Thyroid gland (tissue), 4 donors: ENCODE data around the gene ATP6V1G2. TPM values are rescaled to one million over a fixed set of nuclear protein-coding genes. Genes with fewer than 3 reads are reported as not detected.
A peak's percentile ranks its signal among the peaks of the same experiment; 100 is the strongest.

Experiments used
- DNase-seq, 2 donors: peaks; one replicate each; pipeline ENCODE4 v3.0.0-alpha.2; 2019
- H3K27ac ChIP-seq, 3 donors: fragments of 200-600 bp; sonication (generic); 1 replicate in 2 of 3; 2 replicates in 1 of 3; pipeline ENCODE4 v1.5.1; 2016 to 2019; ENCODE audit warnings: mild to moderate bottlenecking in 1 of 3, moderate library complexity in 1 of 3
- H3K27me3 ChIP-seq: fragments of 200-600 bp; sonication (generic); one replicate; pipeline ENCODE4 v1.5.1; 2019
- H3K36me3 ChIP-seq, 2 donors: fragments of 200-600 bp; sonication (generic); one replicate each; pipeline ENCODE4 v1.5.1; 2016 to 2019
- H3K4me1 ChIP-seq, 2 donors: fragments of 200-600 bp; sonication (generic); one replicate each; pipeline ENCODE4 v1.5.1; 2017 to 2019
- H3K4me3 ChIP-seq, 3 donors: fragments of 200-600 bp; sonication (generic); replicated peaks in 1 of 3; 1 replicate in 2 of 3; 2 replicates in 1 of 3; pipeline ENCODE4 v1.5.1; 2016; ENCODE audit warnings: mild to moderate bottlenecking in 1 of 3
- H3K9me3 ChIP-seq: fragments of 200-600 bp; sonication (generic); one replicate; pipeline ENCODE4 v1.5.1; 2017
- CTCF ChIP-seq, 6 experiments: fragments of 200-600 bp in 3 of 6; fragments of 450-650 bp in 3 of 6; sonication (generic) in 3 of 6; IDR thresholded peaks; one replicate each; pipeline ENCODE4 v1.5.1; 2016 to 2019; ENCODE audit warnings: antibody characterized with exemption in 6 of 6, mild to moderate bottlenecking in 2 of 6, inconsistent platforms in 1 of 6, moderate library complexity in 1 of 6
- POLR2A ChIP-seq, 2 donors: fragments of 450-650 bp; IDR thresholded peaks; one replicate each; pipeline ENCODE4 v1.6.1; 2017; ENCODE audit warnings: antibody characterized with exemption in 2 of 2, mild to moderate bottlenecking in 2 of 2, moderate library complexity in 1 of 2
- WGBS, 2 donors: methylation state at CpG; one replicate each; pipeline ENCODE4 v1.1.5; 2017; 5-methylcytosine and 5-hydroxymethylcytosine counted together
- intact Hi-C: fragments of 100-400 bp; cut with DNase I; formaldehyde crosslinking; loops from one replicate; pipeline ENCODE4 v1.15.1; 2023
- total RNA-seq, 4 donors: library from RNA; depleted of rRNA; stranded (reverse); fragments of >200 nt; gene quantifications; one replicate each; pipeline ENCODE4 v1.2.3, GENCODE V29; 2016

Gene ATP6V1G2
- total RNA-seq, 4 donors from 2014 or later: 1.2 to 3.9 (median 2.6) TPM

GRCh38 chr6:31547727-31548543 lies 1.5 kb upstream of the ATP6V1G2 start:
- no peak for TF ChIP-seq POLR2A (IDR thresholded peaks at IDR 0.05)
- no peak for TF ChIP-seq CTCF (IDR thresholded peaks at IDR 0.05)
- 72 to 78% methylated on average over 18 to 24 of the region's 24 CpGs for WGBS, 2 donors
- intact Hi-C loops: loop anchor here (5.0 to 10.0 kb wide), 2 partner anchors 49 to 53 kb away; partner anchors contain the start of gene MICB
- Histone ChIP-seq H3K4me1 (peaks cover 13 to 14% of the 10 kb centered on the region in 2 donors), H3K36me3 (peaks cover 4 to 22% of the 10 kb centered on the region in 2 donors), H3K27ac (peak overlapping the region; percentile 66 to 85 (median 66)), H3K27me3 (no peaks in the 10 kb centered on the region), H3K4me3 (peak overlapping the region in 2 of 3 donors; percentile 7 to 25), H3K9me3 (no peaks in the 10 kb centered on the region)
- DNase-seq: peak in 1 of 2 donors; percentile 12

GRCh38 chr6:31546958-31547726 lies 734 bp upstream of the ATP6V1G2 start, which contains the start of gene NFKBIL1:
Gene NFKBIL1 (plus strand): TSS chr6:31547608. CDS start chr6:31547695, 87 bp downstream.
- DNase-seq: peak; percentile 96
- no peaks in the 10 kb centered on the region for H3K9me3 ChIP-seq
- WGBS, 2 donors: 0 to 1% methylated on average over 24 to 25 of the region's 25 CpGs
- H3K36me3 ChIP-seq: peaks cover 4 to 22% of the 10 kb centered on the region in 2 donors
- H3K4me1 ChIP-seq: peaks cover 17 to 18% of the 10 kb centered on the region in 2 donors
- H3K27me3 ChIP-seq: no peaks in the 10 kb centered on the region
- intact Hi-C loops: loop anchor here (5.0 to 10.0 kb wide), 2 partner anchors 50 to 52 kb away; partner anchors contain the start of gene MICB
- peak within 1 kb of the TSS in 2 of 3 donors; percentile 7 to 25 for H3K4me3 ChIP-seq
- H3K27ac ChIP-seq: peak within 1 kb of the TSS; percentile 66 to 85 (median 66)
- TF ChIP-seq CTCF (IDR thresholded peaks at IDR 0.05) (no peak), POLR2A (IDR thresholded peaks at IDR 0.05) (peak in 1 of 2 donors; percentile 68)

- WGBS, 2 donors: 77 to 79% methylated on average over 7 of the region's 7 CpGs
- Histone ChIP-seq H3K9me3 (no peaks in the 10 kb centered on the region), H3K27me3 (no peaks in the 10 kb centered on the region), H3K4me1 (peaks cover 21 to 24% of the 10 kb centered on the region in 2 donors), H3K36me3 (peaks cover 2 to 16% of the 10 kb centered on the region in 2 donors), H3K4me3 (no peak overlapping the region), H3K27ac (no peak overlapping the region)
- intact Hi-C loops: loop anchor here (5.0 to 10.0 kb wide), 2 partner anchors 50 to 52 kb away; partner anchors contain the start of gene MICB
- TF ChIP-seq POLR2A (IDR thresholded peaks at IDR 0.05) (no peak), CTCF (IDR thresholded peaks at IDR 0.05) (no peak)
- no peak for DNase-seq
Observed at GRCh38 chr6:31545291-31545690, 1.1 kb downstream of the ATP6V1G2 start.

GRCh38 chr6:31544676-31545075 lies 1.7 kb downstream of the ATP6V1G2 start:
- Histone ChIP-seq H3K27ac (no peak overlapping the region), H3K4me1 (peaks cover 28 to 30% of the 10 kb centered on the region in 2 donors), H3K36me3 (peaks cover 8 to 16% of the 10 kb centered on the region in 2 donors), H3K27me3 (no peaks in the 10 kb centered on the region), H3K4me3 (no peak overlapping the region), H3K9me3 (no peaks in the 10 kb centered on the region)
- intact Hi-C loops: loop anchor here (5.0 to 10.0 kb wide), 2 partner anchors 50 to 53 kb away; partner anchors contain the start of gene MICB
- TF ChIP-seq POLR2A (IDR thresholded peaks at IDR 0.05): no peak
- no peak for TF ChIP-seq CTCF (IDR thresholded peaks at IDR 0.05)
- DNase-seq: no peak
- WGBS, 2 donors: 85 to 89% methylated on average over 2 of the region's 2 CpGs
